ENCODE measurements around the gene LRCH1.

LRCH1 gene

DNA sequence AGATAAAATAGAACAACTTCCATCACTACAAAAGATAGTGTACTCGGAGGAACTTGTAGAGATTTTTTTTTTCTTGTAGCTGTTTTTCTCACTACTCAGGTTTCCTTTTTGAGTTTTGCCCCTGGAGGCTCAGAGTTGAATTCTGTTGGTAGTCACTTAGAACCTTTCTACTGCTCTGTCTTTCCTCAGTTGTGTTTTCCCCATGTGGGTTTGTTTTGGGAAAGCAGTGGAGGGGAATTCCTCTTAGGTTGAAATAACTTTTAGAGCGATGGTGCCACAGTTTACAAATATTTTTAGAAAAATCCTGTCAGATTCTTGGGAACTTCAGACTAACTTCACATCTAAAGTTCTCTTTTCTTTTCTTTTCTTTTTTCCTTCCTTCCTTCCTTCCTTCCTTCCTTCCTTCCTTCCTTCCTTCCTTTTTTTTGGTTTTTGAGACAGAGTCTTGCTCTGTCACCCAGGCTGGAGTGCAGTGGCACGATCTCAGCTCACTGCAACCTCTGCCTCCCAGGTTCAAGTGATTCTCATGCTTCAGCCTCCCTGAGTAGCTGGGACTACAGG, 65.8 kb downstream of the LRCH1 start:
- DNase-seq = no peak

DNA sequence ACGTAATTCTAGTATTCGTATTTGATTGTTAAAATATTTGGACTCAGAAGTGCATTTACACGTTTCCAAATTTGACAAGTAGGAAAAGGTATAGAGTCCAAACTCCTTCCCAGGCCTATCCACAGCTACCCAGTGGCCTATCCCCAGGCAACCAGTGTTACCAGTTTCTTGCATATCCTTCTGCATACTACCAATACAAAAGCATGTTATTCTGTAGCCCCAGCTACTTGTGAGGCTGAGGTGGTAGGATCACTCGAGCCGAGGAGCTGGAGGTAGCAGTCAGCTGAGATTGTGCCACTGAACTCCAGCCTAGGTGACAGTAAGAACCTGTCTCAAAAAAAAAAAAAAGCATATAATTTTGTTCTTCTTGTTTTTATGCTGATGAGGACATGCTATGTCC, 67.1 kb downstream of the LRCH1 start:
- no peak for DNase-seq

DNA sequence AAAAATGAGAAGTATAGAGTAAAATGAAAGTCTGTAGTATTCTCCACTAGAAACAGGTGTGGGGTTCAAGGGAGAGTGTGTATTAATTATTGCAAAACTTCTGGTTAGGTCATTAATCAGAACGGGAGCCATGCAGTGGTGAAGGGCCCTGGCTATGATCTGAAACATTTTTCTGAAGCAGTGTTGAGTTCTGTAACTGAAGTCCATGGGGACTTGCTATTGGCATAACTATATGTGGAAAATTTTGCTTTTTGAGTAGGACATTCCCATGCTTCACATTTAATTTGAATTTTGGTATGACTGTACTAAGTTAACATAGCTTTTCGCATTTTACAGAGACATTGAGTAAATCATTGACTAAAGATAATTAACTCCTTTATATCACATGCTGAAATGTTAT, 67.5 kb downstream of the LRCH1 start:
- no peak for DNase-seq

GRCh38 chr13:46621133-46621532, 68.2 kb downstream of the LRCH1 start:
- no peak for DNase-seq

DNA sequence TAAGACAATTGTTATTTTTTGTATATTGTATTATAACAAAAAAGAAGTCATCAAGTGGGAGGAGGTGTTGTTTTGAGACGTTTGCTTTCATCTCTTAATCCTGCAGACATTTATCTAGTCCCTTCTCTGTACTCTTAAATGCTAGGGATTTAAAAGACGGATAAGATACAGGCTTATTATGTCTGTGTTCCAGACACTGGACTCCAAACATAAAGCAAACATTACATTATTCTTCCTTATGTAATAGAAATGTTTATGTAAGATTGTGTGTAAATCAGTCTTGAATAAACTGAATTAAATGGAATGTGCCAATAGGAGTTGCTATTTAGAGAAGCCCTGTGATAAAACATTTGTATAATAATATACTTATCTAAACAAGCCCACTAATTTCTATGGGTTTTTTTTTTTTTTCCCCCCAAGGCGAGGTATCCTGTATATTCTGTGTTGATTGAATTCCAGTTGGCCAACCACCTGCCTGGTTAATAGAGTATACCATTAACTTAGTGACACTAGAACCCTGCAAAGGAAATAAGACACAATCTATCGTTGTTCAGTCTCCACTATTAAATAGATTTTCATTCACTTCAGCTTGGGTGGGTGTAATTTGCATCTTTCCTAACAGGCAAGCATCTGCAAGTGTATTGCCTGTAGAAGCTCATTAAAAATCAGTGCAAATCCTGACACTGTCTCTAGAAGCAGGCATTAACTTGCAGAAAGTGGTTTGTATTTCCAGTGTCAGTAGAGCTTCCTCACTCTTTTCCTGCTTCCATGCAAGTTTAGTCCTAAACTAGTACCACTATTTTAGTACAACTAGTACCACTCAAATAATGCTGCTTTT, 69.0 kb downstream of the LRCH1 start:
- DNase-seq = no peak

GRCh38 chr13:46622630-46623256, 69.8 kb downstream of the LRCH1 start:
- DNase-seq = no peak

- DNase-seq = no peak
Observed at GRCh38 chr13:46624353-46624752, 71.4 kb downstream of the LRCH1 start.

DNA sequence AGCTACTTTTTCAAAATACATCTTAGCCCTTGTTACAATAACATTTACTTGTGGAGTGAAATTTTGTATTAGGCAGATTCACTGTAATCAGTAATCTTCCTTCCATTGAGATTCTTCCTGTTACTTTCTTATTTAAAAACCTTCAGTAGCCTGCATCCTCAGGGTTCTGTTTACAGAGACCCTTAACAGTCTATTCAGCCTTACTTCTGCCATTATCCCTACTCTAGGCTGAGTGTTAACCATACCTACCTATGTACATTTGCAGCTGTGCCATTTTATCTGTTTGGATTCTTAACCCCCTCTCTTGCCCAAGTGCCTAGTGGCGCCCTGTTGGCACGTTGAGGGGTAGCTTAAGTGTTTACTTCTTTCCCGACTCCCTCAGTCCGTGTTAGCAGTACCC, 71.9 kb downstream of the LRCH1 start:
- no peak for DNase-seq

DNA sequence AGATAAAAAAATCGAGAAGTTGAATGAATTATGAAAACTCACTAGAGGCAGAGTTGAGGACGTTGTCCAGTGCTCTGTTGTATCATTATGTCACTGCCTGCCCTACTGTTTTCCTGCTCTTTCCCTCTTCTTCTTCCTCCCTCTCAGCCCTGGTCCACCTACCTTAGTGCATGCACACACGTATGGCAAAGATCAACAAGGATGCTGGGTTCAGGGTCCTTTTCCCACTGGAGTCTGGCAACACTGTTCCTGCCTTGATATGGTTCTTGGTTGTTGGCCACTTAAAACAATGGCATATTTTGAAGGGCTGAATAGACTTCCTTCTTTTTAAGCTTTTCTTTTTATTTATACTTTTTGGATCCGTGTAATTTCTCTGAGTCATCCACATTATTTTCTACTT, 74.5 kb downstream of the LRCH1 start:
- no peak for DNase-seq

GRCh38 chr13:46628622-46629365, 75.8 kb downstream of the LRCH1 start:
- no peak for DNase-seq

DNA sequence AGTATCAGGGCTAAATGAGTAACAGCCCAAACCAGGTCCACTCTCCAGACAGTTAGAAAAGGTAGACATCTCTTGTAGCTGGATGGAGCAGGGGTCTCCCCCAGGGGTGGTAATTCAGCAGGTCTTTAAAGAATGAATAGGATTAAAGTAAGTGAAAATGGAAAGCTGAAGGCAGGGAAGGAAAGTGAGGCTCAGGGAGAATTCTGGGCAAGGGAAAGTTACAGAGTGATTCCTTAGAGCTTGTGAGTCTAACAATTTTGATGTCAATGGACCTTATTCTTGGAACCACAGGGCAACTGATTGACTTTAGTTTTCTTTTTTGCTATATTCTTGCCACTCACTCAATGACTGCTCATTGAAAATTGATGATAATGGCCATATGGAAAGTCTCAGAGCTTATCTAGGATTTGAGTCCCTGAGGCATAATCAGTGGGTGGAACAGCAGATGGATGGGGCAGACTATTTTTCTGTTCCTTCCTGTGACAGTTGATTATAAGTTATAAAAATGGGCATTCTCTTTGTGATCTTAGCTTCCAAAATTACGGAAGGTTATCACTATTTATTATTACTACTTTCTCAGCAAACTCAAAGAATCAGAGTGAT, 76.9 kb downstream of the LRCH1 start:
- DNase-seq = no peak

- no peak for DNase-seq
Observed at GRCh38 chr13:46630431-46631178, 77.6 kb downstream of the LRCH1 start.

DNA sequence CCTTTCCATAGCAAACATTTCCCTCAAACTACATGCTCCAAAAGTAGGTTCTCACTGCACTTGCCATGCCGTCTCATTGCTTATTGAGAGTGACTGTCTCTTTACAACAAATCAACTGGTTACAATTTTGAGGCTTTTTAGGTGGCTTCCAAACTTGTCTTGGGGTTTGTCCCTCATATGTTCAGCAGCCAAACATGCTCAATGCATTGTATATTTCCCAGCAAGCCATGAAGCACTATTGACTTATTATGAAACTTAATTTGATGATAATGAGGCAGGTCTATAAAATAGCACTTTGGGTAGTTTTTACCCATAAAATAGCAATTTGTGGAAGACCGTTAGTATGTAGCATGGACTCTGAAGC, 78.2 kb downstream of the LRCH1 start:
- no peak for DNase-seq

DNA sequence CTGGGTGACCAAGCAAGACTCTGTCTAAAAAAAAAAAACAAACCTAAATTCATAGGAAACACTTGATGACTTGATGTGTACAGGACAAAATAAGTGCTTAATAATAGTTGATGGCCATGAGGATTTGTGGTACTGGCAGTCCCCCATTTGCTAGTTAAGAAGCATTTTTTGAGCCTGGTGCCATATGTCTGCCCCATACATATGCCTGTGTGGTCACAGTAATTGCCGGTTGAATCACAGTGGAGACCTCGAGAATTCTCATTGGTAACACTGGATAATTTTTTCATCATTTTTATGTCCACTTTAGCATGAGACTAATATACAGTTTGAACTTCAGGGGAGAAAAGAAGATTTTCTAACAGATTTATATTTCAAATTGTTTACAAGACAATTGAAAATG, 79.2 kb downstream of the LRCH1 start:
- DNase-seq = no peak

GRCh38 chr13:46633416-46633815, 80.4 kb downstream of the LRCH1 start:
- no peak for DNase-seq

GRCh38 chr13:46636451-46636850, 83.5 kb downstream of the LRCH1 start:
- DNase-seq = no peak

- no peak for DNase-seq
Observed at GRCh38 chr13:46637213-46637612, 84.2 kb downstream of the LRCH1 start.

DNA sequence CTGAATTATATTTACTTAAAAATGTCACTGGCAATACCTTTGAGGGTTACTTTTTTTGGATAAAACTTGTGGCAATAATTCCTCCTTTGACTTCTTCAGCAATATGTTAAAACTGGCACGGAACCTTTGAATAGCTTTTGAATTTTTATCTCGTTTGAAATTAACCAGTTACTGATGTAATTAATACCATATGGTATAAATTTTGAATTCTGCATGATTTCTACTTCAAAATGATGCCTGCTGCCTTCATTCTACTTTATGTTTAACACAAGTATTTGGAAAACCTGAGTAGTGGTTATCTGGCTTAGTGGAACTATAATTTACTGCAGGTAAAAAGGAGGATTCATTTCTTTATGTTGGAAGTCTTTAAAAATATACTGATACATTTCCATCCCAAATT, 85.3 kb downstream of the LRCH1 start:
- no peak for DNase-seq

- no peak for DNase-seq
Observed at GRCh38 chr13:46639033-46639981, 86.3 kb downstream of the LRCH1 start.

- DNase-seq = no peak
Observed at GRCh38 chr13:46640843-46641242, 87.9 kb downstream of the LRCH1 start.
